ENCODE measurements around the gene WNT7B. TPM values are rescaled to one million over a fixed set of nuclear protein-coding genes. Genes with fewer than 3 reads are reported as not detected.

WNT7B gene
- total RNA-seq, 1 experiment from 2014 or later, result 0.33 TPM

DNA sequence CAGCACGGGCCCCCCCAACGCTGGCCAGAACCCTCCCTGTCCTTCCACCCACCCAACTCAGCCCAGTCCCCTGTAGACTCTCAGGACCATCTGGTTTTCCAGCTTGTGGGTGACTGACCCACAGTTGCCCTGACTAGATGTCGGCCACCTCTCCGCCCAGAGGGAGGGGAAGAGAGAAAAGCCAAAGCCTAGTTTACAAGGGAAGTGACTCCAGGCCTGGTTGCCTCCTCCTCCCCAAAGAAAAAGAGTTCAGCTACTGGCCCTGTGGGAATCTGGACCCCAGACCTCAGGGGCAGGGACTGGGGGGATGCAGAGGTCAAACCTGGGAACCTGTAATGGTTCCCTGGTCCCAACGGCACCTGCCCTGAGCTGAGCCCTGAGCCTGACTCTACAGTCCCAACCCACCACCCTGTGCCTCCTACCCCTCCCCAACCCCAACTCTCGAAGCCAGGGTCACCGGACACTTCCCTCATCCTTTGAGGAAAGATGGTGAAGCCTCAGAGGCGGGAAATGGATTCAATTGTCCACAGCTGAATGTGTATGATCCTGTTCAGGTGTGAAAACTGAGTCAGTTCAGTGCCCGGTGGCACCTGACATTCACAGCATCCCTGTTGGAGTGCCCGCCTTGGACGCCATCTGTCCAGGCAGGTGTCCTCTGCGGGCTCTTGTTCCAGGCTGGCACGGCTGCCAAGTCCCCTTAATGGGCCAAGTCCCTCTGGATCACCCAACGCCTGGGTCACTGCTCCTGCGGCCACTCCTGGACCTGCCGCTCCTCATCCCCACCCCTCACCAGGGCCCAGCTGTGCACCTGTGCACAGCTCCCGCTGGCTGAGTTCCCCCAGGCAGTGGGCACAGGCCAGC is 21.0 kb upstream of the WNT7B start:
- H3K9me3 Mint-ChIP-seq, result peaks cover 9% of the 10 kb centered on the region
- ChIA-PET CTCF (interaction anchor here (0.8 to 5.2 kb wide), 8 partner anchors 8 to 134 kb away, joined by 3 to 148 read pairs (median 4); no protein-coding TSS in a partner anchor), POLR2A (no interaction called here)
- DNase-seq (ENCODE audit: low spot score), result no peak
- no peak overlapping the region for H3K4me3 Mint-ChIP-seq
- no peaks in the 10 kb centered on the region; the same call in 1 of the 2 replicates for H3K27me3 Mint-ChIP-seq (ENCODE audit: low read depth)
- no peak overlapping the region for H3K27ac Mint-ChIP-seq
- H3K36me3 Mint-ChIP-seq, result no peaks in the 10 kb centered on the region
- H3K4me1 Mint-ChIP-seq, result peaks cover 2% of the 10 kb centered on the region; the same call in 1 of the 2 replicates
- ATAC-seq, result no peak
- TF ChIP-seq RELA (CRISPR knock-in tag; IDR thresholded peaks at IDR 0.05; ENCODE audit: borderline replicate concordance) (no peak), PRRX2 (CRISPR knock-in tag; IDR thresholded peaks at IDR 0.05) (no peak), SOX15 (CRISPR knock-in tag; IDR thresholded peaks at IDR 0.05) (no peak), ATF1 (CRISPR knock-in tag; IDR thresholded peaks at IDR 0.05) (no peak), GABPB1 (CRISPR knock-in tag; IDR thresholded peaks at IDR 0.05) (no peak), ZNF219 (CRISPR knock-in tag; IDR thresholded peaks at IDR 0.05; ENCODE audit: borderline replicate concordance) (no peak), ZNF121 (CRISPR knock-in tag; IDR thresholded peaks at IDR 0.05) (no peak), ESRRA (CRISPR knock-in tag; IDR thresholded peaks at IDR 0.05; ENCODE audit: borderline replicate concordance) (no peak), ZNF396 (CRISPR knock-in tag; IDR thresholded peaks at IDR 0.05; ENCODE audit: borderline replicate concordance) (no peak), NR3C1 (CRISPR knock-in tag; conservative IDR thresholded peaks at IDR 0.05; ENCODE audit: low read depth) (no peak)
- TF ChIP-seq, protein P1, sequence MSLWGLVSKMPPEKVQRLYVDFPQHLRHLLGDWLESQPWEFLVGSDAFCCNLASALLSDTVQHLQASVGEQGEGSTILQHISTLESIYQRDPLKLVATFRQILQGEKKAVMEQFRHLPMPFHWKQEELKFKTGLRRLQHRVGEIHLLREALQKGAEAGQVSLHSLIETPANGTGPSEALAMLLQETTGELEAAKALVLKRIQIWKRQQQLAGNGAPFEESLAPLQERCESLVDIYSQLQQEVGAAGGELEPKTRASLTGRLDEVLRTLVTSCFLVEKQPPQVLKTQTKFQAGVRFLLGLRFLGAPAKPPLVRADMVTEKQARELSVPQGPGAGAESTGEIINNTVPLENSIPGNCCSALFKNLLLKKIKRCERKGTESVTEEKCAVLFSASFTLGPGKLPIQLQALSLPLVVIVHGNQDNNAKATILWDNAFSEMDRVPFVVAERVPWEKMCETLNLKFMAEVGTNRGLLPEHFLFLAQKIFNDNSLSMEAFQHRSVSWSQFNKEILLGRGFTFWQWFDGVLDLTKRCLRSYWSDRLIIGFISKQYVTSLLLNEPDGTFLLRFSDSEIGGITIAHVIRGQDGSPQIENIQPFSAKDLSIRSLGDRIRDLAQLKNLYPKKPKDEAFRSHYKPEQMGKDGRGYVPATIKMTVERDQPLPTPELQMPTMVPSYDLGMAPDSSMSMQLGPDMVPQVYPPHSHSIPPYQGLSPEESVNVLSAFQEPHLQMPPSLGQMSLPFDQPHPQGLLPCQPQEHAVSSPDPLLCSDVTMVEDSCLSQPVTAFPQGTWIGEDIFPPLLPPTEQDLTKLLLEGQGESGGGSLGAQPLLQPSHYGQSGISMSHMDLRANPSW (CRISPR knock-in tag; conservative IDR thresholded peaks at IDR 0.05; ENCODE audit: low read depth), result no peak
- TF ChIP-seq, protein P2, sequence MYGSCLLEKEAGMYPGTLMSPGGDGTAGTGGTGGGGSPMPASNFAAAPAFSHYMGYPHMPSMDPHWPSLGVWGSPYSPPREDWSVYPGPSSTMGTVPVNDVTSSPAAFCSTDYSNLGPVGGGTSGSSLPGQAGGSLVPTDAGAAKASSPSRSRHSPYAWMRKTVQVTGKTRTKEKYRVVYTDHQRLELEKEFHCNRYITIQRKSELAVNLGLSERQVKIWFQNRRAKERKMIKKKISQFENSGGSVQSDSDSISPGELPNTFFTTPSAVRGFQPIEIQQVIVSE (CRISPR knock-in tag; IDR thresholded peaks at IDR 0.05; ENCODE audit: borderline replicate concordance), result no peak
- TF ChIP-seq, protein P3, sequence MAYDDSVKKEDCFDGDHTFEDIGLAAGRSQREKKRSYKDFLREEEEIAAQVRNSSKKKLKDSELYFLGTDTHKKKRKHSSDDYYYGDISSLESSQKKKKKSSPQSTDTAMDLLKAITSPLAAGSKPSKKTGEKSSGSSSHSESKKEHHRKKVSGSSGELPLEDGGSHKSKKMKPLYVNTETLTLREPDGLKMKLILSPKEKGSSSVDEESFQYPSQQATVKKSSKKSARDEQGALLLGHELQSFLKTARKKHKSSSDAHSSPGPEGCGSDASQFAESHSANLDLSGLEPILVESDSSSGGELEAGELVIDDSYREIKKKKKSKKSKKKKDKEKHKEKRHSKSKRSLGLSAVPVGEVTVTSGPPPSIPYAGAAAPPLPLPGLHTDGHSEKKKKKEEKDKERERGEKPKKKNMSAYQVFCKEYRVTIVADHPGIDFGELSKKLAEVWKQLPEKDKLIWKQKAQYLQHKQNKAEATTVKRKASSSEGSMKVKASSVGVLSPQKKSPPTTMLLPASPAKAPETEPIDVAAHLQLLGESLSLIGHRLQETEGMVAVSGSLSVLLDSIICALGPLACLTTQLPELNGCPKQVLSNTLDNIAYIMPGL (CRISPR knock-in tag; IDR thresholded peaks at IDR 0.05), result no peak
- TF ChIP-seq, protein P4, sequence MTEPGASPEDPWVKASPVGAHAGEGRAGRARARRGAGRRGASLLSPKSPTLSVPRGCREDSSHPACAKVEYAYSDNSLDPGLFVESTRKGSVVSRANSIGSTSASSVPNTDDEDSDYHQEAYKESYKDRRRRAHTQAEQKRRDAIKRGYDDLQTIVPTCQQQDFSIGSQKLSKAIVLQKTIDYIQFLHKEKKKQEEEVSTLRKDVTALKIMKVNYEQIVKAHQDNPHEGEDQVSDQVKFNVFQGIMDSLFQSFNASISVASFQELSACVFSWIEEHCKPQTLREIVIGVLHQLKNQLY (CRISPR knock-in tag; IDR thresholded peaks at IDR 0.05), result no peak

DNA sequence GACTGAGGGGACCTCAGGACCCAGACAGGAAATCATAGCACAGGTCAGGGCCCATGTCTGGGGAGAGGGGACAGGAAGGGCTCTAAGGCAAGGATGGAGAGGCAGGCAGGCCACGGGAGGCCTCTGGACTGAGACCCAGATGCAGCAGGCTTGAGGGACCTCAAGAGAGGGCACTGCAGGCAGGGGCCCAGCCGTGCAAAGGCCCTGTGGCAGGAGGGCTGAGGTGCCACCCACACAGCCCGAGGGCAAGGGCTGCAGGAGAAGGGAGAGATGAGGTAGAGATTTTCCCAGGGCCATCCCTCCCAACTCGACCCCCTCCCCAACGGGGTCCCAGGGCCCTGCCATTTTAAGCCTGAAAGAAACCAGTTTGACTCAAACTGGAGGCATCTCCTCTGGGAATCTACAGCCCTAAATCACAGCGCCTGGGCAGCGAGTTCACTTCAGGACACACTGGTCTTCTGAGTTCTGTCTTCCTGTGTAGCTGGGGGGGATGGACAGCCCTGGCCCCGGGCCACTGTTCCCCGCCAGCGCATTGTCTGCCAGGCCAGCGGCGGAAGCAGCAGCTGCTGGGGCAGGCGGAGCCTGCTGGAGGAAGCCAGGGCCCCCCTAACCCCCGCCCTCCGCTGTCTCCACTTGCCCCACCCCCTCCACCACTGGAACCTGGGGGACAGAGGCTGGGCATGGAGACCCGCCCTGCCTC is 20.3 kb upstream of the WNT7B start:
- TF ChIP-seq, protein P5, sequence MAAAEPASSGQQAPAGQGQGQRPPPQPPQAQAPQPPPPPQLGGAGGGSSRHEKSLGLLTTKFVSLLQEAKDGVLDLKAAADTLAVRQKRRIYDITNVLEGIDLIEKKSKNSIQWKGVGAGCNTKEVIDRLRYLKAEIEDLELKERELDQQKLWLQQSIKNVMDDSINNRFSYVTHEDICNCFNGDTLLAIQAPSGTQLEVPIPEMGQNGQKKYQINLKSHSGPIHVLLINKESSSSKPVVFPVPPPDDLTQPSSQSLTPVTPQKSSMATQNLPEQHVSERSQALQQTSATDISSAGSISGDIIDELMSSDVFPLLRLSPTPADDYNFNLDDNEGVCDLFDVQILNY (CRISPR knock-in tag; IDR thresholded peaks at IDR 0.05), result no peak
- TF ChIP-seq ZNF121 (CRISPR knock-in tag; IDR thresholded peaks at IDR 0.05) (no peak), GTF2I (CRISPR knock-in tag; conservative IDR thresholded peaks at IDR 0.05) (peak; percentile 89)
- Mint-ChIP-seq H3K27me3 (ENCODE audit: low read depth) (no peaks in the 10 kb centered on the region; the same call in 1 of the 2 replicates), H3K4me3 (no peak overlapping the region), H3K4me1 (peaks cover 2% of the 10 kb centered on the region; the same call in 1 of the 2 replicates), H3K9me3 (peaks cover 10% of the 10 kb centered on the region), H3K36me3 (no peaks in the 10 kb centered on the region), H3K27ac (no peak overlapping the region)
- CTCF ChIA-PET, result interaction anchor here (1.0 to 5.2 kb wide), 10 partner anchors 9 to 125 kb away, joined by 3 to 148 read pairs (median 8); no protein-coding TSS in a partner anchor
- peak; percentile 47 for ATAC-seq
- DNase-seq (ENCODE audit: low spot score), result no peak
- POLR2A ChIA-PET, result no interaction called here
